HepG2 (cell line): Measurements from ENCODE around the gene ADGRG6. TPM values are rescaled to one million over a fixed set of nuclear protein-coding genes. Genes with fewer than 3 reads are reported as not detected.

Experiments used
- GTF3A ChIP-seq: sonication (generic); formaldehyde crosslinking; conservative IDR thresholded peaks from 2 replicates; pipeline ENCODE4 v1.4.0; 2020; ENCODE audit warnings: mild to moderate bottlenecking, missing genetic modification reagents
- GZF1 ChIP-seq: sonication (generic); formaldehyde crosslinking; IDR thresholded peaks from 2 replicates; pipeline ENCODE4 v1.5.1; 2020; ENCODE audit warnings: mild to moderate bottlenecking, missing genetic modification reagents
- HNF1B ChIP-seq: sonication (generic); formaldehyde crosslinking; IDR thresholded peaks from 2 replicates; pipeline ENCODE4 v1.5.1; 2020; ENCODE audit warnings: mild to moderate bottlenecking, moderate library complexity, missing genetic modification reagents
- HNRNPH1 ChIP-seq: fragments of 200-400 bp; formaldehyde crosslinking; optimal IDR thresholded peaks from 2 replicates; pipeline ENCODE3; 2017; ENCODE audit warnings: mild to moderate bottlenecking, low read depth, low read length
- MBD4 ChIP-seq: IDR thresholded peaks from 2 replicates; pipeline ENCODE4 v1.6.1; 2012; ENCODE audit warnings: low read length, inconsistent platforms, borderline replicate concordance
- NFKBIZ ChIP-seq: IDR thresholded peaks from 2 replicates; pipeline ENCODE4 v1.6.1; 2018; ENCODE audit warnings: missing genetic modification reagents, missing compliant biosample characterization
- NR2F1 ChIP-seq, 2 experiments: fragments of 450-650 bp in 1 of 2; formaldehyde crosslinking in 1 of 2; IDR thresholded peaks; 2 replicates each; pipeline versions ENCODE4 v1.5.0 to v1.6.1; 2016 to 2020; ENCODE audit warnings: mild to moderate bottlenecking in 1 of 2, missing compliant biosample characterization in 1 of 2, missing genetic modification reagents in 1 of 2, moderate library complexity in 1 of 2
- NRL ChIP-seq: sonication (generic); formaldehyde crosslinking; IDR thresholded peaks from 2 replicates; pipeline ENCODE4 v1.5.0; 2020; ENCODE audit warnings: missing genetic modification reagents, mild to moderate bottlenecking, moderate library complexity, borderline replicate concordance
- POLR2A ChIP-seq, 2 experiments: IDR thresholded peaks; 2 replicates each; pipeline ENCODE4 v1.6.1; 2011; ENCODE audit warnings: low read depth in 2 of 2, low read length in 2 of 2, mild to moderate bottlenecking in 1 of 2, moderate library complexity in 1 of 2; ENCODE audit not compliant: insufficient read depth in 1 of 2
- RBFOX2 ChIP-seq: fragments of 200-400 bp; formaldehyde crosslinking; IDR thresholded peaks from 2 replicates; pipeline ENCODE4 v1.6.1; 2017; ENCODE audit warnings: low read depth, mild to moderate bottlenecking, low read length
- SNAPC2 ChIP-seq: sonication (generic); formaldehyde crosslinking; IDR thresholded peaks from 2 replicates; pipeline ENCODE4 v1.8.1; 2022; ENCODE audit warnings: mild to moderate bottlenecking, missing genetic modification reagents
- TOE1 ChIP-seq: sonication (generic); formaldehyde crosslinking; IDR thresholded peaks from 2 replicates; pipeline ENCODE4 v1.4.0; 2020; ENCODE audit warnings: mild to moderate bottlenecking, missing genetic modification reagents
- YEATS2 ChIP-seq: sonication (generic); formaldehyde crosslinking; IDR thresholded peaks from 2 replicates; pipeline ENCODE4 v1.4.0; 2020; ENCODE audit warnings: missing genetic modification reagents, borderline replicate concordance
- ZFP1 ChIP-seq: IDR thresholded peaks from 2 replicates; pipeline ENCODE4 v1.6.1; 2016
- ZFP36 ChIP-seq: fragments of 150-350 bp; IDR thresholded peaks from 2 replicates; pipeline ENCODE4 v1.6.1; 2018; ENCODE audit warnings: borderline replicate concordance, low read length, low read depth; ENCODE audit not compliant: partially characterized antibody
- ZNF234 ChIP-seq: sonication (generic); formaldehyde crosslinking; conservative IDR thresholded peaks from 2 replicates; pipeline ENCODE4 v1.5.1; 2020; ENCODE audit warnings: mild to moderate bottlenecking, missing genetic modification reagents
- ZNF431 ChIP-seq: sonication (generic); formaldehyde crosslinking; IDR thresholded peaks from 2 replicates; pipeline ENCODE4 v1.9.0; 2022; ENCODE audit warnings: missing genetic modification reagents, low read depth, mild to moderate bottlenecking, borderline replicate concordance
- ZNF512B ChIP-seq: sonication (generic); formaldehyde crosslinking; IDR thresholded peaks from 2 replicates; pipeline ENCODE4 v1.5.1; 2020; ENCODE audit warnings: missing genetic modification reagents, mild to moderate bottlenecking, borderline replicate concordance
- ZNF570 ChIP-seq: sonication (generic); formaldehyde crosslinking; IDR thresholded peaks from 2 replicates; pipeline ENCODE4 v1.4.0; 2020; ENCODE audit warnings: mild to moderate bottlenecking, missing genetic modification reagents, borderline replicate concordance
- ZNF83 ChIP-seq: sonication (generic); formaldehyde crosslinking; IDR thresholded peaks from 2 replicates; pipeline ENCODE4 v1.4.0; 2020; ENCODE audit warnings: missing genetic modification reagents, mild to moderate bottlenecking, borderline replicate concordance
- polyA plus RNA-seq, 8 experiments: library from polyadenylated mRNA; depleted of rRNA in 3 of 8; stranded (reverse) in 7 of 8; unstranded in 1 of 8; fragments of >200 nt; fragmentation: Illumina TruSeq in 4 of 8; extraction: Trizol in 4 of 8; gene quantifications; 2 replicates each; pipeline versions ENCODE4 v1.2.1 to v1.2.3, GENCODE V29; 2011 to 2016; ENCODE audit warnings: low read depth in 4 of 8, missing spikeins in 1 of 8, mixed read lengths in 1 of 8; ENCODE audit not compliant: insufficient read depth in 1 of 8
- total RNA-seq, 5 experiments: library from RNA; depleted of rRNA; stranded (reverse); fragments of >200 nt; fragmentation: Illumina TruSeq; extraction: Trizol; gene quantifications; 2 replicates each; pipeline ENCODE4 v1.2.3, GENCODE V29; 2016; ENCODE audit warnings: low read depth in 1 of 5
- TF ChIP-seq, protein P1 (sequence below): sonication (generic); formaldehyde crosslinking; IDR thresholded peaks from 2 replicates; pipeline ENCODE4 v1.5.0; 2020; ENCODE audit warnings: mild to moderate bottlenecking, missing genetic modification reagents, borderline replicate concordance

Gene ADGRG6
- total and polyA plus RNA-seq, 2 of the 13 experiments (the other 11 are each of a cell fraction or from before 2014, with no cell fraction given): 129 to 249 TPM

DNA sequence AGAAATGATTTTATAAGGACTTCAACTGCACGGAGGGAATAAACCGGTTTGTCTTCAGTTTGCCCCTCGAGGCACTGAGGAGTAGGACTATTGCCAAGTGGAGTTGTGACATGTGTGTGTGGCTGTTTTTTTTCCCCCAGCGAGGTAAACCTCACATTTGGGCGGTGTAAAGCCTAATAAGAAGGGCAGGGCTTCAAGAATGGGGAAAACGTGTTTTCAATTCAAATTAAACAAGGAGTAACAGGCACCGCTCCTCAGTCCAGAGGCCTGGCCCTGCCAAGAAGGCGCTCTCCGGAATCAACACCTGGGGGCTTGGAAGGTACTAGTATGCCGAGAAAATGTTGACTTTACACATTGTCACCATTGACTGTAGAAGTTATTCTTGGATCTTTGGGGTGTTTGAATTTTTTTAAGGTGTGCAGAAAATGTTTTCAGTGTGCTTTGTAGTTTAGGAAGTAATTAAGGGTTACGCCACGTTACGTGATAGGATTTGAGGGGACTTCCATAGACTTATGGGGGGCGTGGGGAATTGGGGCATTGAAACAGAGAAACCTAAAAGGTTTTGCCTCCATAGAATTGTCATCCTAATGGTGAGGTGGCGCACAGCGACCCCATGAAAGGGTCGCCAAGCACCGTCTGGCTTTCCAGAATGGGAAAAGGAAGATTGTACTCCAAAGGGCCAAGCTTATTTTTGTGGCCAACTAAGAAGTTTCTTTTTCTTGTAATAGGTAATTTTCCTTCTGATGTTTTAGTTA is 791 bp downstream of the ADGRG6 start (continued):
- no peak for TF ChIP-seq ZNF431 (CRISPR knock-in tag)
- 0 out of 4 replicates have a peak, but pooled peaks of 1 of the 2 experiments have one; percentile 9 for TF ChIP-seq POLR2A (IDR thresholded peaks at IDR 0.05; ENCODE audit: insufficient read depth in 1 of 2, low read depth in 2 of 2, low read length in 2 of 2)
- TF ChIP-seq ZNF570: 0 out of 2 replicates have a peak, but pooled peaks have one; percentile 16
- peak; percentile 9 for TF ChIP-seq ZFP36
- TF ChIP-seq YEATS2 (CRISPR knock-in tag): no peak
- TF ChIP-seq NR2F1 (CRISPR knock-in tag; IDR thresholded peaks at IDR 0.05): no peak
- peak; percentile 7; the same call in 1 of the 2 replicates for TF ChIP-seq GZF1 (CRISPR knock-in tag)
- TF ChIP-seq ZNF512B (CRISPR knock-in tag): no peak
- TF ChIP-seq GTF3A: 0 out of 2 replicates have a peak, but pooled peaks have one; percentile 42
- TF ChIP-seq NFKBIZ (CRISPR knock-in tag): no peak
- peak; percentile 81; the same call in 1 of the 2 replicates for TF ChIP-seq SNAPC2 (CRISPR knock-in tag)
- no peak for TF ChIP-seq NRL (CRISPR knock-in tag)
- 0 out of 2 replicates have a peak, but pooled peaks have one; percentile 5 for TF ChIP-seq TOE1 (CRISPR knock-in tag)
- TF ChIP-seq, protein P1, sequence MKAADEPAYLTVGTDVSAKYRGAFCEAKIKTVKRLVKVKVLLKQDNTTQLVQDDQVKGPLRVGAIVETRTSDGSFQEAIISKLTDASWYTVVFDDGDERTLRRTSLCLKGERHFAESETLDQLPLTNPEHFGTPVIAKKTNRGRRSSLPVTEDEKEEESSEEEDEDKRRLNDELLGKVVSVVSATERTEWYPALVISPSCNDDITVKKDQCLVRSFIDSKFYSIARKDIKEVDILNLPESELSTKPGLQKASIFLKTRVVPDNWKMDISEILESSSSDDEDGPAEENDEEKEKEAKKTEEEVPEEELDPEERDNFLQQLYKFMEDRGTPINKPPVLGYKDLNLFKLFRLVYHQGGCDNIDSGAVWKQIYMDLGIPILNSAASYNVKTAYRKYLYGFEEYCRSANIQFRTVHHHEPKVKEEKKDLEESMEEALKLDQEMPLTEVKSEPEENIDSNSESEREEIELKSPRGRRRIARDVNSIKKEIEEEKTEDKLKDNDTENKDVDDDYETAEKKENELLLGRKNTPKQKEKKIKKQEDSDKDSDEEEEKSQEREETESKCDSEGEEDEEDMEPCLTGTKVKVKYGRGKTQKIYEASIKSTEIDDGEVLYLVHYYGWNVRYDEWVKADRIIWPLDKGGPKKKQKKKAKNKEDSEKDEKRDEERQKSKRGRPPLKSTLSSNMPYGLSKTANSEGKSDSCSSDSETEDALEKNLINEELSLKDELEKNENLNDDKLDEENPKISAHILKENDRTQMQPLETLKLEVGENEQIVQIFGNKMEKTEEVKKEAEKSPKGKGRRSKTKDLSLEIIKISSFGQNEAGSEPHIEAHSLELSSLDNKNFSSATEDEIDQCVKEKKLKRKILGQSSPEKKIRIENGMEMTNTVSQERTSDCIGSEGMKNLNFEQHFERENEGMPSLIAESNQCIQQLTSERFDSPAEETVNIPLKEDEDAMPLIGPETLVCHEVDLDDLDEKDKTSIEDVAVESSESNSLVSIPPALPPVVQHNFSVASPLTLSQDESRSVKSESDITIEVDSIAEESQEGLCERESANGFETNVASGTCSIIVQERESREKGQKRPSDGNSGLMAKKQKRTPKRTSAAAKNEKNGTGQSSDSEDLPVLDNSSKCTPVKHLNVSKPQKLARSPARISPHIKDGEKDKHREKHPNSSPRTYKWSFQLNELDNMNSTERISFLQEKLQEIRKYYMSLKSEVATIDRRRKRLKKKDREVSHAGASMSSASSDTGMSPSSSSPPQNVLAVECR (CRISPR knock-in tag): no peak
- 0 out of 2 replicates have a peak, but pooled peaks have one; percentile 14 for TF ChIP-seq ZFP1 (CRISPR knock-in tag)
- no peak for TF ChIP-seq ZNF83 (CRISPR knock-in tag)
- TF ChIP-seq RBFOX2: peak; percentile 75
- TF ChIP-seq HNRNPH1: no peak
- TF ChIP-seq HNF1B: peak; percentile 5; the same call in 1 of the 2 replicates
- peak; percentile 62; the same call in 1 of the 2 replicates for TF ChIP-seq MBD4
- 0 out of 2 replicates have a peak, but pooled peaks have one; percentile 56 for TF ChIP-seq ZNF234 (CRISPR knock-in tag)
